Fibroblast of lung (primary cell): Measurements from ENCODE around the gene NDST1.

Source experiments
- CTCF ChIP-seq, 2 donors: IDR thresholded peaks in 1 of 2; conservative IDR thresholded peaks in 1 of 2; 1 replicate in 1 of 2; 2 replicates in 1 of 2; pipeline ENCODE4 v1.5.1; 2011 to 2012; ENCODE audit warnings: low read length in 2 of 2, control low read depth in 1 of 2, inconsistent platforms in 1 of 2, low read depth in 1 of 2, mild to moderate bottlenecking in 1 of 2
- EZH2 ChIP-seq: IDR thresholded peaks from 2 replicates; pipeline ENCODE4 v1.5.1; 2012; ENCODE audit warnings: low read length, control low read depth, mild to moderate bottlenecking; ENCODE audit errors: missing control alignments

DNA sequence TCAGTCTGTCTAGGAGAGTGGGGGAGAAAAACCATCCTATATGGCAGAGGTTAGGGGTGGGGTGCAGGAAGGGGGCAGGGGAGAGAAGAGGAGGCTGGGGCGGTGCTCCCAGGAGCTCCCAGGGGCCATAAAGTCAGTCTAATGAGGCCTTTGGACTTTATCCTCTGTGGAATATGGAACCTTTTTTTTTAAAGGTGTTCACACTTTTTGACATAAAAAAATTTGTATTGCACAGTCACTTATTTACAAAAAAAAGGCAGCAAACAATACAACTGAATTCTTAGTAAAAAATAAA, 80.6 kb downstream of the NDST1 start:
- TF ChIP-seq CTCF (conservative IDR thresholded peaks at IDR 0.05 in 1 of 2, IDR thresholded peaks at IDR 0.05 in 1 of 2; ENCODE audit: low read depth in 1 of 2, low read length in 2 of 2) (no peak), EZH2 (no peak)
